NCI-H748 (cell line): Measurements from ENCODE around the gene IQCE.
"Not testable (repeated sequence)": the region's sequence is repeated elsewhere in the genome, so short reads cannot be mapped to it uniquely, and the experiment has no call there.

Experiments used
- DNase-seq: peaks from one replicate; lab custom pipeline; 2025; ENCODE audit not compliant: unreplicated experiment; lab: John Stamatoyannopoulos, UW

The IQCE gene

DNA sequence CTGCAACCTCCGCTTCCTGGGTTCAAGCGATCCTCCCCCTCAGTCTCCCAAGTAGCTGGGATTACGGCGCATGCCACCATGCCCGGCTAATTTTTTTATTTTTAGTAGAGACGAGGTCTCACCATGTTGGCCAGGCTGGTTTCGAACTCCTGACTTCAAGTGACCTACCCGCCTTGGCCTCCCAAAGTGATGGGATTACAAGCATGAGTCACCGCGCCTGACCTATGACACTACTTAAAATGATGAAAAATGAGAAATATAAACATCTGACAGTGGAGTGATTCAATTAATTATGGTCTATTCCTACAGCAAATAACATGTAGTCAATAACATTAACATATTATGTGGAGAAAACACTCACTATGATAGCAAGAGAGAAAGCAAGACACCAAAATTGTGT is 5.7 kb upstream of the IQCE start:
- no peak for DNase-seq

DNA sequence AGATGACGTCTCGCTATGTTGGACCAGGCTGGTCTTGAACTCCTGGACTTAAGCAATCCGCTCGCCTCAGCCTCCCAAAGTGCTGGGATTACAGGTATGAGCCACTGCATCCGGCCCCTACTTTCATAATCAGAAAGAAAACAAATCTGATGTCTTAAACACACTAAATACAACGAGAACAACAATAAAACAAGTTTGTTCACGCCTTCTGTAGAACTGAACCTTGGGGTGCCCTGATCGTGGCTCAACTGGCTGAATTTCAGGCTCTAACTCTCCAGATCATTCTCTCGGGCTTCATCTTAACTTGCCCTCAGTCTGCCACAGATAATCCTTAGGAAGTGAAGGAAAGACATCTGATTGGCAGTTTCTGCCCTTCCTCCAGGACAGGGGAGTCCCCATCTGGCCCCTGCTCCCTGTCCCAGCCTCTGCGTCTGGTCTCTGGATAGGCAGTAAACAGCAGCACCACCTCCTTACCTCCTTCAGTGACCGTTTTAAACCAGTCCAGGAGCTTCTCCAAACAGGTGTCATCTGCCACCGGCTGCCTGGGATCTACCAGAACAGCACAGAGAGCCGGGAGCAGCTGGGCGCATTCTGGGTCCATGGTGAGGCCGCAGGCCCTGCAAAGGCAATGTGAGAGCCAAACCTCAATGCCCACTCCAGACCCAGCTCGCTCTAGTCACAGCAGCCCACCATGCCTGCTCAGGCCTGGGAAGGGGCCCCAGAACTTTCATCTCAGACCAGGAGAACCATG is 4.8 kb upstream of the IQCE start:
- no peak for DNase-seq

- DNase-seq: peak; percentile 32
Measured at GRCh38 chr7:2554661-2555111, 4.1 kb upstream of the IQCE start.

DNA sequence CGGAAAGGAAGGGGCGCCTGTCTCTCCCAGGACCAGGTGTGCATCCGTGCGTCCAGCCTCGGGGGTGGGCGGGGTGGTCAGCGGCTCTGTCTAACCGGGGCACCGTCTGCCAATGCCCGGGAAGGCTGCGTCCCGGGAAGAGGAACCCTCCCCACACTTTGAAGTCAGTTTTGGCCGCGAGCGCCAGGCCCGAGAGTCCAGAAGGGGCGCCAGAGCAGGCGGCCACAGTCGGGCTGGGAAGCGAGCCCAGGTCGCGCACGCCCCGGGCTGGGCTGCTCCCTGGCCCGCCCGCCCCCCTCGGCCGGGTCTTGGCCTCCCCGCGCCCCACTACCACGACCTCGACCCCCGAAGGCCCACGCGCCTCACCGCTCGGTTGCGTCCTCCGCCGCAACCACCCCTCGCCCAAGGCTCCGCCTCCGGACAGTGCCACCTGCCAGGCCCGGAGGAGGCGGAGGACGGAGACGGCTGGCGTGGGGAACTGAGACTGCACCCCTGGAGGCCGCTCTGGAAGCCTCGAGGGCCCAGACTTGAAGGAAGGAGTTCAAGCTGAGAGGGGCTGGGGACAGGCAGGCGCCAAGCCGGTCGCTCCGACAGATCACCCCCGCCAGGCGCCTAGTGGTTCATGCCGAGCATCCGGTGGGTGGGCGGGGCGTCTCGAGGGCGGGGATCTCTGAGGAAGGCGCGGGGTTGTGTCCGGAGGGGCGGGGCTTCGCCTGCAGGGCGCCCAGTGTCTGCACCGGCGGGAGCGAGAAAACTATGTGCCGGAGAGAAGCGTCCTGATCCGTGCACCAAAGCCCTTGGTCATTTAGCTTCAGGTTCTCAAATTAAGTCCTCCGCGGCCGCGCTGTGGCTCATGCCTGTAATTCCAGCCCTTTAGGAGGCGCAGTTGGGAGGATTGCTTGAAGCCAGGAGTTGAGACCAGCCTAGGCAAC is 3.4 kb upstream of the IQCE start, which contains the start of gene BRAT1:
TSS of gene BRAT1 (minus strand) at position 404 of the 932 bp plus-strand sequence. CDS start 1,093 bp downstream, outside the sequence.
- DNase-seq: peak; percentile 97

- peak; percentile 64 for DNase-seq
Measured at GRCh38 chr7:2559283-2559950, 638 bp downstream of the IQCE start.

- DNase-seq: not testable (repeated sequence)
Measured at GRCh38 chr7:2563955-2564354, 5.2 kb downstream of the IQCE start.

GRCh38 chr7:2564970-2565540 is 6.3 kb downstream of the IQCE start:
- DNase-seq: no peak

DNA sequence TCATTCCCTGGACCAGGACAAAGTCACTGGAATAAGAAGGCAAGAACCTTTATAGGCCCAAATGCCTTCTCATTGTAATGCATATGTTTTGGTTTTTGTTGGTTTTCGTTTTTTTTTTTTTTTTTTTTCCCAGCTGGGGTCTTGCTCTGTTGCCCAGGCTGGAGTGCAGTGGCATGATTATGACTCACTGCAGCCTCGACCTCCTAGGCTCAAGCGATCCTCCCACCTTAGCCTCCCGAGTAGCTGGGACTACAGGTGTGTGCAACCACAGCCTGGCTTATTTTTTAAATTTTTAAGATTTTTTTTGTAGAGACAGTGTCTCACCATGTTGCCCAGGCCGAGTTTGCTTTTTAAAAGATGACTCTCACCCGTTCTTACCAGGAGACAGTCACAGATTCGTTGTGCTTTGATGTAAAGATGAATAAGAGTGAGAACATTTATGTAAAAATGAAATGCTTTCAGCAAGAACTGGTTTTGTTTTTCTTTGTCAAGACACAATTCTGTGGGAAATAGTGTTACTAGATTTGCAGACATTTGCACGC is 7.6 kb downstream of the IQCE start:
- no peak for DNase-seq

DNA sequence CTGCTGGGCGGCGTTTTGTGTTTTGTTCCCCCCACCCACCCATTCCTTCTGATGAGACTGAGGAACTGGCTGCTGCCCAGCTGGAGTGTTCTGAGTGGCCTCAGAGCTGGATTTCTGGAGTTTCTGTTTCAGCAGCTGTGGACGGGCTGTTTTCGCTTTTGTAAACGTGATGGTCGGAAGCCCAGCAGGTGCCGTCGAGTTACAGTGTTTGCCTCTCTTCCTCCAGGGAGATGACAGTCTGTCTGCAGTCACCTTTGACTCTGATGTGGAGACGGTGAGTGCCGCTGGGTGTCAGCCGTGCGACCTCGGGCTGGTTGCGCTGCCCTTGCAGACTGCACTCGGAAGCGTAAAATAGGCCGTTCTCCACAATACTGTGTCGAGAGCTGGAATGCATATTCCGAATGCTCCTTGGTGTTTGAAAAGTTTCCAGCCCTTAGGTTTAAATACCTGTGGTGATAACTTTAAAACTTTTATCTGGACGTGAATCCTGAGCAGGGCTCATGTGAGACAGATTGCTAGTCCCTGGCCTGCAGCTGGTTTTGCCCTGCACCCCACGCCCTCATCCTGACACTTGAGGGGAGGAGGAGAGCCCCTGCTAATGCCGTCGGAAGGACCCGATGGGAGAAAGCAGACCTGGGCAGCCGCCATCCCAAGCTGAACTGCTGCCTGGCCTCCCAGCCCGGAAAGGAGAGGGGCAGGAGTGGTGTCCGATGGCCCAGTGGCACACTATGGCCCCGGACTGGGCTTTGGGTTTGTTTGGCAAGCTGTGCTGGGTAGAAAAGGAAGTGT is 8.3 kb downstream of the IQCE start:
- no peak for DNase-seq

- DNase-seq: no peak
Measured at GRCh38 chr7:2567679-2568278, 9.0 kb downstream of the IQCE start.

GRCh38 chr7:2568521-2569223 is 9.9 kb downstream of the IQCE start:
- DNase-seq: no peak

GRCh38 chr7:2569421-2569820 is 10.6 kb downstream of the IQCE start:
- DNase-seq: no peak

DNA sequence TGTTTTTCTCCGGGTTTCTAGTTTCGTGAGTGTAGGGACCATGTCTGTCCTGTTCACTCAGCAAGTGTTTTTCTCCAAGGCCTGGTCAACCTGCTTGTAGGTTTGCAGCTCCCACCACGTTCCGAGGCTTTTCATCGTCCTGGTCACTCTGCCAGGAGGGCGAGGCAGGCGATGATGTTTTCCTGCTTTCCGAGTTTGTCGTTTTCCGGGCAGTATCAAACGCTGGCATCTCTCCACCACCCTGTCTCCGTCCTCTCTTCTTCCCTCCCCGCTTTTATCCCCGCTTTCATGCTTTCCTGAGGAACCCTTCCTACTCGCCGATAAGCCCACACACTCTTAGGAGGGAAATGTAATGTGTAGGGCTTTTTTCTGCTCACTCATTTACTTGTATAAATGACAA is 11.2 kb downstream of the IQCE start:
- no peak for DNase-seq

DNA sequence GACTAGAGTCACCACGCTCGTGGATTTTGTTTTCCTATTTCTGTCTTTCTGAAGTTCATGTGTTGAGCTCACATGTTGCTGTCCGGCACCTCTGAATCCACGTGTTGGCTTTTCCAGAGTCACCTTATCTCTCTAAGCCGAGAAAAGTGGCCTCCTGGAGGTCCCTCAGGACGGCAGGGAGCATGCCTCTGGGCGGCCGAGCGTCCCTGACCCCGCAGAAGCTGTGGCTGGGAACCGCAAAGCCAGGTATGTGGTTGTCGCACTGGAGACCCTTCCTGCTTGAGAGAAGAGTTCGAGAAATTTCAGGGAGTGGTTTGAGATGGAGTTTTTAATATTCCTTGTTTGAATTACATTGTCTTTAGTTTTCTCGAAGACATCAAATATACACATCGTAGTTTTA is 12.6 kb downstream of the IQCE start:
- DNase-seq: no peak

- no peak for DNase-seq
Measured at GRCh38 chr7:2572101-2572842, 13.5 kb downstream of the IQCE start.

DNA sequence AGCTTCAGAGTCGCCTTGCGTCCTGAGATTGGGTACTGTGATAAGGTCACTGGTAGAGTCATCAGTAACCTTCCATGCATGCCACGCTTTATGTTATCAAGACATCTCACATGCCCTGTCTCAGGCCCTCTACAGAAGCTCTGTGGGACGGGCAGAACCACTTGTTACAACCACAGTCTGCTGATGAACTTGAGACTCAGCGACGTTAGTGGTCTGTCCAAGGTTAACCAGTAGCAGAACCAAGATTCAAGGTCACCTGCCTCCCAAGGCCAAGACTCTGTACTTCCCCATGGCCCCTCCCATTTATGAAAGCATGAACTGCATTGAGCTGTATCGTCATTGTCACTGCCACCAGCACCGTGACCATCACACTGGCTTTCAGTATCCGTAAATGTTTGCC is 15.0 kb downstream of the IQCE start:
- DNase-seq: no peak

GRCh38 chr7:2575046-2575732 is 16.4 kb downstream of the IQCE start:
- no peak for DNase-seq
